Right lobe of liver (tissue), 4 donors: ENCODE results near the gene CUL7.

Experiments
- POLR2A ChIP-seq: fragments of 450-650 bp; IDR thresholded peaks from one replicate; pipeline ENCODE4 v1.6.1; 2017; ENCODE audit warnings: antibody characterized with exemption, mild to moderate bottlenecking
- TF ChIP-seq, protein P1 (sequence below), 4 donors: fragments of 200-600 bp in 3 of 4; fragments of 450-650 bp in 1 of 4; IDR thresholded peaks; one replicate each; pipeline versions ENCODE4 v1.5.1 to v1.8.0; 2016 to 2022; ENCODE audit warnings: antibody characterized with exemption in 4 of 4, mild to moderate bottlenecking in 2 of 4
- donor health status: DM: no; HTN: no; CAD: no.
- donor health status: DM: no; HTN: no; CAD: no.
- donor health status: DM: no; HTN: yes; CAD: no.

GRCh38 chr6:43038727-43039126, 14.9 kb downstream of the CUL7 start:
- TF ChIP-seq, protein P1, sequence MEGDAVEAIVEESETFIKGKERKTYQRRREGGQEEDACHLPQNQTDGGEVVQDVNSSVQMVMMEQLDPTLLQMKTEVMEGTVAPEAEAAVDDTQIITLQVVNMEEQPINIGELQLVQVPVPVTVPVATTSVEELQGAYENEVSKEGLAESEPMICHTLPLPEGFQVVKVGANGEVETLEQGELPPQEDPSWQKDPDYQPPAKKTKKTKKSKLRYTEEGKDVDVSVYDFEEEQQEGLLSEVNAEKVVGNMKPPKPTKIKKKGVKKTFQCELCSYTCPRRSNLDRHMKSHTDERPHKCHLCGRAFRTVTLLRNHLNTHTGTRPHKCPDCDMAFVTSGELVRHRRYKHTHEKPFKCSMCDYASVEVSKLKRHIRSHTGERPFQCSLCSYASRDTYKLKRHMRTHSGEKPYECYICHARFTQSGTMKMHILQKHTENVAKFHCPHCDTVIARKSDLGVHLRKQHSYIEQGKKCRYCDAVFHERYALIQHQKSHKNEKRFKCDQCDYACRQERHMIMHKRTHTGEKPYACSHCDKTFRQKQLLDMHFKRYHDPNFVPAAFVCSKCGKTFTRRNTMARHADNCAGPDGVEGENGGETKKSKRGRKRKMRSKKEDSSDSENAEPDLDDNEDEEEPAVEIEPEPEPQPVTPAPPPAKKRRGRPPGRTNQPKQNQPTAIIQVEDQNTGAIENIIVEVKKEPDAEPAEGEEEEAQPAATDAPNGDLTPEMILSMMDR (IDR thresholded peaks at IDR 0.05): no peak
- no peak for TF ChIP-seq POLR2A
